Measurements from ENCODE around the gene KRT15. TPM values are rescaled to one million over a fixed set of nuclear protein-coding genes. Genes with fewer than 3 reads are reported as not detected.

The KRT15 gene
- total RNA-seq, 2 donors from 2014 or later, result 5.8 to 20.0 TPM

DNA sequence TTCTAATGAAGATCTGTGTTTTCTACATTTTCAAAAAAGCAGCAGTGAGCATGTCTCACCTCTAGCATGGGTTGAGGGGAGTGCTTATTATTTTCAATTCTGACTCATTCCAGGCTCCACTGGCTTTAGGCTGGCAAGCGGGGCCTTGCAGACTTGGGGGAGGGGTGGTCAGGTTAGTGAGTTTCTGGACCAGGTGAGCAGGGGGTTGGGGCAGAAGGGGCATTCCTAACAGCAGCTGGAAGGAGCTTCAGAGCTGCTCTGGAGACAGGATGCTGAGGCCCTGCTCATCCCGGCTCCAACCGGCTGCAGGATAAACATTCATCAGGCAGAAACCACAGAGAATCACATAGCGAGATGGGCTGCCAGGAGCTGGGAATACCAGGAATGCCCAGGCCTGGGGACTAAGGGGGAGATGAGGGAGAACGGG lies 19.9 kb upstream of the KRT15 start:
- peaks cover 4% of the 10 kb centered on the region for H3K4me1 ChIP-seq
- no peak for DNase-seq
- H3K9me3 ChIP-seq, result no peaks in the 10 kb centered on the region
- intact Hi-C loops (cut with DNase I), result no loop called here
- TF ChIP-seq, protein P1, sequence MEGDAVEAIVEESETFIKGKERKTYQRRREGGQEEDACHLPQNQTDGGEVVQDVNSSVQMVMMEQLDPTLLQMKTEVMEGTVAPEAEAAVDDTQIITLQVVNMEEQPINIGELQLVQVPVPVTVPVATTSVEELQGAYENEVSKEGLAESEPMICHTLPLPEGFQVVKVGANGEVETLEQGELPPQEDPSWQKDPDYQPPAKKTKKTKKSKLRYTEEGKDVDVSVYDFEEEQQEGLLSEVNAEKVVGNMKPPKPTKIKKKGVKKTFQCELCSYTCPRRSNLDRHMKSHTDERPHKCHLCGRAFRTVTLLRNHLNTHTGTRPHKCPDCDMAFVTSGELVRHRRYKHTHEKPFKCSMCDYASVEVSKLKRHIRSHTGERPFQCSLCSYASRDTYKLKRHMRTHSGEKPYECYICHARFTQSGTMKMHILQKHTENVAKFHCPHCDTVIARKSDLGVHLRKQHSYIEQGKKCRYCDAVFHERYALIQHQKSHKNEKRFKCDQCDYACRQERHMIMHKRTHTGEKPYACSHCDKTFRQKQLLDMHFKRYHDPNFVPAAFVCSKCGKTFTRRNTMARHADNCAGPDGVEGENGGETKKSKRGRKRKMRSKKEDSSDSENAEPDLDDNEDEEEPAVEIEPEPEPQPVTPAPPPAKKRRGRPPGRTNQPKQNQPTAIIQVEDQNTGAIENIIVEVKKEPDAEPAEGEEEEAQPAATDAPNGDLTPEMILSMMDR (IDR thresholded peaks at IDR 0.05), result no peak
- H3K36me3 ChIP-seq, result no peaks in the 10 kb centered on the region
- H3K27ac ChIP-seq, result no peak overlapping the region
- H3K27me3 ChIP-seq, result no peaks in the 10 kb centered on the region
- H3K4me3 ChIP-seq, result no peak overlapping the region
- no peak overlapping the region for H3K9ac ChIP-seq (ENCODE audit: low read depth in 2 of 2, low read length in 2 of 2)

DNA sequence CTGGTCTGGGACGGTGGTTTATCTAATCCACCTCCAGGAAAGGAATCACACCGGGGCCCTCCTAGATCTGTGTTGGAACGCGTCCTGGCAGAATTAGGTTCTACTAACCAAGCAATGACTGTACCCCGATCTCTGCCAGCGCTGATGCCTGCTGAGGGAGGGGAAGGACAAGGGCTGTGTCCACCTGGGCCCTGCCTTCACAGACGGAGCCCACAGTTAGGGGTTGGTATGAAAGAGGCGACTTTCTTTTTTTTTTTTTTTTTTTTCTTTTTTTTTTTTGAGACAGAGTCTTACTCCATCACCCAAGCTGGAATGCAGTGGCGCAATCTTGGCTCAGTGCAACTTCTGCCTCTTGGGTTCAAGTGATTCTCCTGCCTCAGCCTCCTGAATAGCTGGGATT lies 19.3 kb upstream of the KRT15 start:
- H3K36me3 ChIP-seq, result no peaks in the 10 kb centered on the region
- H3K4me1 ChIP-seq, result peaks cover 4% of the 10 kb centered on the region
- TF ChIP-seq, protein P1 (IDR thresholded peaks at IDR 0.05), result no peak
- no peak overlapping the region for H3K9ac ChIP-seq (ENCODE audit: low read depth in 2 of 2, low read length in 2 of 2)
- intact Hi-C loops (cut with DNase I), result no loop called here
- no peak overlapping the region for H3K27ac ChIP-seq
- no peak overlapping the region for H3K4me3 ChIP-seq
- no peaks in the 10 kb centered on the region for H3K27me3 ChIP-seq
- H3K9me3 ChIP-seq, result no peaks in the 10 kb centered on the region
- no peak for DNase-seq

DNA sequence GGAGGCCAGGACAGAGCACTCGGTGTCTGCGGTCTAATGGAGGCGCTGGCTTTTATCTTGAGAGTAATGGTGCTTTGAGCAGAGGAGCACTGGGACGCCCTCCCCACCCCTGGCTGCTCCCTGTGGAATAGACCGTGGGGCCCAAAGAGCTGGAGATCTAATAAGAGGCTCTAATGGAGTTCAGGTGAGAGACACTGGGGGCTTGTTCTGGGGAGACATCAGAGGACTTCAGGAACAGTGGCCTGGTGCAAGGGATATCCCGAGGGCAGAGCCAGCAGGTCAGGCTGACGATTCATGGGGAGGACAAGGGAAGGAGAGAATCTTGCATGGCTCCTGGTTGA lies 18.9 kb upstream of the KRT15 start:
- Histone ChIP-seq H3K27ac (no peak overlapping the region), H3K9ac (ENCODE audit: low read depth in 2 of 2, low read length in 2 of 2) (no peak overlapping the region), H3K27me3 (no peaks in the 10 kb centered on the region), H3K4me3 (no peak overlapping the region), H3K36me3 (no peaks in the 10 kb centered on the region), H3K4me1 (peaks cover 4% of the 10 kb centered on the region), H3K9me3 (no peaks in the 10 kb centered on the region)
- no peak for DNase-seq
- TF ChIP-seq, protein P1 (IDR thresholded peaks at IDR 0.05), result no peak
- intact Hi-C loops (cut with DNase I), result no loop called here

DNA sequence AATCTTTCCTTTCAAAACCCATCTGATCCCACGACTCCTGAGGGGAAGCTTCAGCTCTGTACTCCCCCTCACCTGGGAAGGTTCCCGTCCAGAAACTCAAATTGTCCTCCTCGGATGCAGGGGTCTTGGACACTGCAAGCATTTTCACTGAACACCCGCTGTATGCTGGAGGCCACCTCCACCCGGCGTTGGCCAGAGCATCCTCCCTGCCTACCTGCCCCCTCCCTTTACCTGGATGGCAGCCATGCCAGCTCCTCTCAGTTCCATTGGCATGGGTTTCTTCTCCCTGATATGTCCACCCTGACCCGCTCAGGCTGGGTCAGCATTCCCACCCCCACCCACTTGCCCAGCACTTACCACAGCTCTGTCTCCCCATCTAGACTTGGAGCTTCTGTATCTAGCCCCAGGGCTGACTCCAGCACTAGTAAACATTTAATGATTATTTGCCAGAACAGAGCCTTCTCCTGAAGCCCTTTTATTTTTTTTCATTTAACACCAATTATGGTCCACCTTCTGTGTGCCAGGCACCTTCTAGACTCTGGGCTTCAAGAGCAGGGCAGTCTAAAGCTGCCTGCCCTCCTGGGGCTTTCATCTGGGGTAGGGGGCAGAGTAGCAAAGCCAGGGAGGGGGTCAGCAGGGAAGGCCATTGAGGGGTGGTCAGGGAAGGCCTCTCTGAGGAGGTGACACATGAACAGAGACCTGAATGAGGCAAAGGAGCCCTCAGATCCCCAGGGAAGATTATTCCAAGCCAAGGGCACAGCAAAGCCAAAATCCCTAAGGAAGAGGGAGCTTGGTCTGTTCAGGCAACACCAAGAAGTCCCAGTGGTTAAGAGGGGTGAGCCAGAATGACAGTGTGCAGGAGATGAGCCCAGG lies 18.3 kb upstream of the KRT15 start:
- H3K4me3 ChIP-seq, result no peak overlapping the region
- no peak overlapping the region for H3K27ac ChIP-seq
- intact Hi-C loops (cut with DNase I), result no loop called here
- H3K27me3 ChIP-seq, result no peaks in the 10 kb centered on the region
- H3K4me1 ChIP-seq, result peaks cover 4% of the 10 kb centered on the region
- no peak for DNase-seq
- no peak overlapping the region for H3K9ac ChIP-seq (ENCODE audit: low read depth in 2 of 2, low read length in 2 of 2)
- TF ChIP-seq, protein P1 (IDR thresholded peaks at IDR 0.05), result no peak
- H3K9me3 ChIP-seq, result no peaks in the 10 kb centered on the region
- no peaks in the 10 kb centered on the region for H3K36me3 ChIP-seq

DNA sequence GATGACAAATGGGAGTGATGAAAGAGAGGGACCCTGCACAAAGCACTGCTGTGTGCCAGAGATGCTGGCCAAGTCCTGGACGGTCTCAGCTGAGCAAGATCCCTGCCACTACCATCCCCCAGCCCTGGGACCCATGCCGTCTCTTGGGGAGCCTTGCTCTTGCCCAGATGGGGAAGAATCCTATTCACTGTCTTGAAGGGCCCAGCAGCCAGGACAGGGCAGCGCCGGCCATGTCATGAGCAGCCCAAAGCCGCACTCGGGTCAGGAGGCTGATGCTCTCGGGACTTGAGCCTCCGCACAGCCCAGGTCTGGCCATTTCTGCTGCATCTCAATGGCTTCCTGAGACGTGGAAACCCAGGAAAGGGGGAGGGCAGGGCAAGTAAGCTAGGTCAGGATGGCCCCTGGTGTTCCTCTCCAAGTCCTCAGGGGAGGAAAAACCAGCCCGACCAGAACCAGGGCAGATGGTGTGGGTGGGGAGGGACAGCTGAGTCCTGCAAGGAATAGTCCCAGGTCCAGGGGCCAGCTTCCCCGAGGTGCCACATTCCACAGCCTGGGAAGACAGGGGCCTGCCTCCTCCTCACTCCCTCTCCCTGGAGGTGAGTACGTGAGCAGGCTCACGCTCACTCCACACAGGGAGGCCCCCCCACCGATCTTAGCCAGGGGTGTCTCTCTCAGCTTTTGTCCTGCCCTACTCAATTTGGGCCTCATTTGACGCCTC lies 17.2 kb upstream of the KRT15 start:
- no peak overlapping the region for H3K27ac ChIP-seq
- no peaks in the 10 kb centered on the region for H3K9me3 ChIP-seq
- H3K4me1 ChIP-seq, result peaks cover 4% of the 10 kb centered on the region
- no peaks in the 10 kb centered on the region for H3K27me3 ChIP-seq
- TF ChIP-seq, protein P1 (IDR thresholded peaks at IDR 0.05), result no peak
- H3K36me3 ChIP-seq, result no peaks in the 10 kb centered on the region
- no peak overlapping the region for H3K9ac ChIP-seq (ENCODE audit: low read depth in 2 of 2, low read length in 2 of 2)
- H3K4me3 ChIP-seq, result no peak overlapping the region
- DNase-seq, result peak; percentile 69
- intact Hi-C loops (cut with DNase I), result no loop called here

Data from colonic mucosa (tissue), 4 donors.